ENCODE data around the gene SHB.

Gene SHB

GRCh38 chr9:38010918-38011704, 57.9 kb downstream of the SHB start:
- DNase-seq, result no peak

- DNase-seq, result no peak
Observed at GRCh38 chr9:38009990-38010389, 59.0 kb downstream of the SHB start.

GRCh38 chr9:38009035-38009501, 60.0 kb downstream of the SHB start:
- DNase-seq, result no peak

- peak in 17 of 56 donors; percentile 13 to 66 (median 31) for DNase-seq
Observed at GRCh38 chr9:38008168-38009034, 60.6 kb downstream of the SHB start.

- DNase-seq, result peak in 1 of 56 donors; percentile 25
Observed at GRCh38 chr9:38007016-38007415, 62.0 kb downstream of the SHB start.

GRCh38 chr9:38006163-38006562, 62.9 kb downstream of the SHB start:
- DNase-seq, result peak in 11 of 56 donors; percentile 22 to 60 (median 38)

- no peak for DNase-seq
Observed at GRCh38 chr9:38004809-38005560, 64.0 kb downstream of the SHB start.

GRCh38 chr9:38003946-38004808, 64.8 kb downstream of the SHB start:
- no peak for DNase-seq

GRCh38 chr9:38003230-38003629, 65.8 kb downstream of the SHB start:
- DNase-seq, result no peak

GRCh38 chr9:38001430-38001829, 67.6 kb downstream of the SHB start:
- DNase-seq, result no peak

GRCh38 chr9:38000735-38001134, 68.3 kb downstream of the SHB start:
- no peak for DNase-seq

- no peak for DNase-seq
Observed at GRCh38 chr9:38000332-38000731, 68.7 kb downstream of the SHB start.

GRCh38 chr9:37999588-38000189, 69.3 kb downstream of the SHB start:
- DNase-seq, result peak in 39 of 56 donors; percentile 17 to 76 (median 47)

- DNase-seq, result peak in 3 of 56 donors; percentile 18 to 28 (median 27)
Observed at GRCh38 chr9:37998881-37999587, 70.0 kb downstream of the SHB start.

GRCh38 chr9:37997636-37998374, 71.2 kb downstream of the SHB start:
- DNase-seq, result peak in 37 of 56 donors; percentile 19 to 72 (median 50)

GRCh38 chr9:37996819-37997217, 72.2 kb downstream of the SHB start:
- no peak for DNase-seq

- DNase-seq, result peak in 13 of 56 donors; percentile 20 to 58 (median 30)
Observed at GRCh38 chr9:37995961-37996818, 72.8 kb downstream of the SHB start.

GRCh38 chr9:37995348-37995737, 73.7 kb downstream of the SHB start:
- peak in 1 of 56 donors; percentile 75 for DNase-seq
